Measurements from ENCODE around the gene CHD5. TPM values are rescaled to one million over a fixed set of nuclear protein-coding genes. Genes with fewer than 3 reads are reported as not detected.

CHD5 gene
- total and polyA plus RNA-seq, 2 of the 4 experiments (the other 2 are of a cell fraction), result under 0.01 to 0.09 TPM

DNA sequence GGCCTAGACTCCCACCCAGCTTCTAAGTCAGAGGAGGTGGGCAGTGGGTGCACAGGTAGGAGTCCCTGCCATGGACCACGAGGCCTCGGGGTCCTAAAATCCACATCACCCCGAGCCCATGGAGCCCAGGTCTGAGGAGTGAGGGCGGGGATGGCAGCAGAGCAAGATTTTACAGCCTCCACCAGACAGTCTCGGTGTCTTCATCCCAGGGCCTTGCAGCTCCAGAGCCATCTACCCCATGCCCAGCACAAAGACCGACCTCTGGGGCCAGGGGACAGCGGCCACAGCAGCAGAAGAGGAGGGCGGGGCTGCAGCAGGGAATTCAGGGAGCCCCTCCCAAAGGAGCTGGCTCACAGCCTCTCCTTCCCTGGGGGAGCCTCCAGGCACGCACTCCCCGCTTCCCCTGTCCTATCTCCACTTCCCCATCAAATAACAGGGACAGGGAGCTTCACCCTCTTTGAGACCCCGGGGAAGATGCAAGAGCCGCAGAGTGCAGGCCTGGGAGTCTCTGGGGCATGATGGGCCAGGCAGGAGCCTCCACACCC lies 14.6 kb downstream of the CHD5 start:
- WGBS, 2 experiments (ENCODE audit: extremely low coverage in 2 of 2, insufficient read length in 1 of 2), result 60% methylated on average over 3 of the region's 12 CpGs; no CpG with 5 or more reads in 1 of the 2 experiments
- TF ChIP-seq MXI1 (IDR thresholded peaks at IDR 0.05; ENCODE audit: borderline replicate concordance, low read depth, low read length), result no peak
- no peak for TF ChIP-seq RFX5 (IDR thresholded peaks at IDR 0.05; ENCODE audit: low read depth, low read length)
- TF ChIP-seq NFE2L2 (IDR thresholded peaks at IDR 0.05; ENCODE audit: low read depth, low read length), result no peak
- TF ChIP-seq BHLHE40 (IDR thresholded peaks at IDR 0.05; ENCODE audit: low read depth, low read length), result no peak
- no peak for TF ChIP-seq MAZ (IDR thresholded peaks at IDR 0.05; ENCODE audit: borderline replicate concordance, low read depth, low read length)
- no peak for TF ChIP-seq CHD1 (IDR thresholded peaks at IDR 0.05; ENCODE audit: low read depth, low read length)
- no peak for TF ChIP-seq FOS (IDR thresholded peaks at IDR 0.05; ENCODE audit: low read depth, low read length)
- TF ChIP-seq, protein P1, sequence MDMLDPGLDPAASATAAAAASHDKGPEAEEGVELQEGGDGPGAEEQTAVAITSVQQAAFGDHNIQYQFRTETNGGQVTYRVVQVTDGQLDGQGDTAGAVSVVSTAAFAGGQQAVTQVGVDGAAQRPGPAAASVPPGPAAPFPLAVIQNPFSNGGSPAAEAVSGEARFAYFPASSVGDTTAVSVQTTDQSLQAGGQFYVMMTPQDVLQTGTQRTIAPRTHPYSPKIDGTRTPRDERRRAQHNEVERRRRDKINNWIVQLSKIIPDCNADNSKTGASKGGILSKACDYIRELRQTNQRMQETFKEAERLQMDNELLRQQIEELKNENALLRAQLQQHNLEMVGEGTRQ (IDR thresholded peaks at IDR 0.05; ENCODE audit: low read depth, low read length), result no peak
- no peak for TF ChIP-seq CEBPB (IDR thresholded peaks at IDR 0.05; ENCODE audit: low read depth, low read length)
- no peak for TF ChIP-seq RCOR1 (IDR thresholded peaks at IDR 0.05; ENCODE audit: insufficient replicate concordance, low read length)
- TF ChIP-seq RAD21 (IDR thresholded peaks at IDR 0.05; ENCODE audit: low read length), result no peak
- in situ Hi-C loops (cut with MboI; ENCODE audit: low sequenced_read_pairs), result no loop called here
- H4K5ac ChIP-seq (ENCODE audit: low read depth, low read length), result no peak overlapping the region
- no TSS peak for BruUV-seq (replicated peaks)
- CTCF ChIA-PET, result no interaction called here
- no peaks in the 10 kb centered on the region for H3K9me3 ChIP-seq (ENCODE audit: control insufficient read depth, insufficient read depth, low read length)
- H3K4me2 ChIP-seq (ENCODE audit: low read depth, low read length), result no peak overlapping the region
- H3K27me3 ChIP-seq (ENCODE audit: control insufficient read depth, insufficient read depth, low read length), result peaks cover 49% of the 10 kb centered on the region; the same call in 1 of the 2 replicates
- no peak overlapping the region for H3K14ac ChIP-seq (replicated peaks; ENCODE audit: low read depth, low read length)
- no peaks in the 10 kb centered on the region for H3K36me3 ChIP-seq (ENCODE audit: control insufficient read depth, insufficient read depth, low read length)
- H4K20me1 ChIP-seq (ENCODE audit: insufficient read depth, low read length), result no peaks in the 10 kb centered on the region
- no peak overlapping the region for H4K8ac ChIP-seq (ENCODE audit: low read depth in 2 of 2, low read length in 2 of 2)
- H3K79me1 ChIP-seq (ENCODE audit: low read depth in 1 of 2, low read length in 2 of 2), result no peaks in the 10 kb centered on the region
- POLR2A ChIA-PET (ENCODE audit: unreplicated experiment), result no interaction called here
- ATAC-seq (ENCODE audit: low read depth), result no peak
- no peaks in the 10 kb centered on the region for H3K4me1 ChIP-seq (ENCODE audit: control insufficient read depth, insufficient read depth, low read length)
- no peak overlapping the region for H3K4ac ChIP-seq (ENCODE audit: low read depth, low read length)
- no peak overlapping the region for H2AK5ac ChIP-seq (ENCODE audit: low read depth, low read length)
- no peak overlapping the region for H4K91ac ChIP-seq (ENCODE audit: insufficient read depth, low read depth, low read length)
- intact Hi-C loops (cut with micrococcal nuclease), result no loop called here
- H3K9ac ChIP-seq (ENCODE audit: low read depth, low read length), result no peak overlapping the region
- H2BK5ac ChIP-seq (ENCODE audit: low read depth, low read length, poor library complexity, severe bottlenecking), result no peak overlapping the region
- no peak overlapping the region for H2BK15ac ChIP-seq (ENCODE audit: low read depth, low read length)
- H2AFZ ChIP-seq (replicated peaks; ENCODE audit: low read length, poor library complexity), result no peak overlapping the region
- no peak overlapping the region for H2BK120ac ChIP-seq (ENCODE audit: low read depth, low read length)
- no peak for DNase-seq
- H2BK20ac ChIP-seq (ENCODE audit: low read depth, low read length), result no peak overlapping the region
- no peak overlapping the region for H3K4me3 ChIP-seq (ENCODE audit: insufficient read depth, low read depth, low read length)
- no peak overlapping the region for H3K27ac ChIP-seq (ENCODE audit: insufficient read depth, low read length)
- no peak overlapping the region for H3K56ac ChIP-seq (ENCODE audit: extremely low read depth, insufficient read depth, low read length)
- H2AK9ac ChIP-seq (replicated peaks; ENCODE audit: low read depth, low read length, poor library complexity), result no peak overlapping the region
- dilution Hi-C loops (cut with HindIII; ENCODE audit: low sequenced_read_pairs, unreplicated experiment), result no loop called here
- H3K9me1 ChIP-seq (ENCODE audit: insufficient read depth, low read length), result no peaks in the 10 kb centered on the region
- no peak overlapping the region for H3K23ac ChIP-seq (ENCODE audit: low read depth, low read length)
- no peak overlapping the region for H3K18ac ChIP-seq (ENCODE audit: low read depth, low read length)

Measured in IMR-90 (cell line).